Stomach (tissue), 9 donors: ENCODE results near the gene TUBB6. TPM values are rescaled to one million over a fixed set of nuclear protein-coding genes. Genes with fewer than 3 reads are reported as not detected.
A peak's percentile ranks its signal among the peaks of the same experiment; 100 is the strongest.

Source experiments
- DNase-seq, 2 donors: peaks; one replicate each; pipeline versions ENCODE4 v3.0.0 to v3.0.0-alpha.2; 2013 to 2019
- H3K27ac ChIP-seq, 5 donors: fragments of 200-600 bp in 4 of 5; sonication (generic) in 4 of 5; one replicate each; pipeline ENCODE4 v1.5.1; 2013 to 2019; ENCODE audit warnings: mild to moderate bottlenecking in 1 of 5, moderate library complexity in 1 of 5
- H3K27me3 ChIP-seq, 3 donors: fragments of 200-600 bp; sonication (generic); one replicate each; pipeline ENCODE4 v1.5.1; 2017 to 2019; ENCODE audit warnings: mixed run types in 1 of 3
- H3K36me3 ChIP-seq, 4 donors: fragments of 200-600 bp; sonication (generic); 1 replicate in 3 of 4; 2 replicates in 1 of 4; pipeline ENCODE4 v1.5.1; 2016 to 2019
- H3K4me1 ChIP-seq, 4 donors: fragments of 200-600 bp; sonication (generic); one replicate each; pipeline ENCODE4 v1.5.1; 2016 to 2019
- H3K4me3 ChIP-seq, 4 donors: fragments of 200-600 bp; sonication (generic) in 3 of 4; one replicate each; pipeline ENCODE4 v1.5.1; 2016 to 2019; ENCODE audit warnings: mild to moderate bottlenecking in 1 of 4
- H3K9me3 ChIP-seq, 4 donors: fragments of 200-600 bp; sonication (generic); one replicate each; pipeline ENCODE4 v1.5.1; 2016 to 2019
- CTCF ChIP-seq, 7 experiments: fragments of 450-650 bp in 4 of 7; fragments of 200-600 bp in 3 of 7; sonication (generic) in 3 of 7; IDR thresholded peaks; one replicate each; pipeline ENCODE4 v1.5.1; 2016 to 2019; ENCODE audit warnings: antibody characterized with exemption in 7 of 7, control low read depth in 2 of 7, mild to moderate bottlenecking in 1 of 7
- EP300 ChIP-seq: sonication (generic); formaldehyde crosslinking; IDR thresholded peaks from one replicate; pipeline ENCODE4 v1.6.1; 2017; ENCODE audit warnings: antibody characterized with exemption
- POLR2A ChIP-seq, 4 donors: fragments of 450-650 bp; IDR thresholded peaks; one replicate each; pipeline ENCODE4 v1.6.1; 2016; ENCODE audit warnings: antibody characterized with exemption in 4 of 4, control low read depth in 2 of 4, mild to moderate bottlenecking in 1 of 4, moderate library complexity in 1 of 4
- POLR2AphosphoS5 ChIP-seq, 3 donors: sonication (generic); formaldehyde crosslinking; IDR thresholded peaks; one replicate each; pipeline ENCODE4 v1.6.1; 2016; ENCODE audit warnings: antibody characterized with exemption in 3 of 3
- WGBS, 5 donors: extraction: QIAGEN DNeasy Blood & Tissue Kit in 3 of 5; methylation state at CpG; one replicate each; pipeline versions ENCODE4 v1.1.5 to v1.1.7; 2013 to 2018; 5-methylcytosine and 5-hydroxymethylcytosine counted together
- intact Hi-C: fragments of 100-400 bp; cut with DNase I; formaldehyde crosslinking; loops from one replicate; pipeline ENCODE4 v1.15.1; 2023; ENCODE audit warnings: low total_unique reads
- polyA plus RNA-seq, 3 donors: library from polyadenylated mRNA; stranded (reverse); fragments of 200-250 nt; gene quantifications; one replicate each; pipeline ENCODE4 v1.2.3, GENCODE V29; 2013
- total RNA-seq, 5 donors: library from RNA; depleted of rRNA; stranded (reverse); fragments of >200 nt; gene quantifications; one replicate each; pipeline versions ENCODE4 v1.1.0 to v1.2.3, GENCODE V29; 2014 to 2016
- donor health status: healthy with polysubstance abuse.
- donor health status: Bipolar disorder and iron deficiency.
- donor health status: healthy.

Gene TUBB6
- total and polyA plus RNA-seq, 8 donors: 66.6 to 333 (median 174) TPM

DNA sequence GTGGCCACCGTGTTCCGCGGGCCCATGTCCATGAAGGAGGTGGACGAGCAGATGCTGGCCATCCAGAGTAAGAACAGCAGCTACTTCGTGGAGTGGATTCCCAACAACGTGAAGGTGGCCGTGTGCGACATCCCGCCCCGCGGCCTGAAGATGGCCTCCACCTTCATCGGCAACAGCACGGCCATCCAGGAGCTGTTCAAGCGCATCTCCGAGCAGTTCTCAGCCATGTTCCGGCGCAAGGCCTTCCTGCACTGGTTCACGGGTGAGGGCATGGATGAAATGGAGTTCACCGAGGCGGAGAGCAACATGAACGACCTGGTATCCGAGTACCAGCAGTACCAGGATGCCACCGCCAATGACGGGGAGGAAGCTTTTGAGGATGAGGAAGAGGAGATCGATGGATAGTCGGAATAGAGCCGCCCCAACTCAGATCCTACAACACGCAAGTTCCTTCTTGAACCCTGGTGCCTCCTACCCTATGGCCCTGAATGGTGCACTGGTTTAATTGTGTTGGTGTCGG is 17.7 kb downstream of the TUBB6 start:
- H3K4me1 ChIP-seq: peaks cover 0 to 19% (median 15%) of the 10 kb centered on the region in 4 donors
- peaks cover 19 to 96% (median 89%) of the 10 kb centered on the region in 4 donors for H3K36me3 ChIP-seq
- WGBS, 5 donors: 96 to 99% (median 98%) methylated on average over 17 to 29 of the region's 29 CpGs
- H3K9me3 ChIP-seq: no peaks in the 10 kb centered on the region
- intact Hi-C loops: no loop called here
- peak overlapping the region in 2 of 5 donors; percentile 13 to 22 for H3K27ac ChIP-seq
- H3K4me3 ChIP-seq: no peak overlapping the region
- TF ChIP-seq POLR2A (IDR thresholded peaks at IDR 0.05) (no peak), POLR2AphosphoS5 (IDR thresholded peaks at IDR 0.05) (no peak), EP300 (no peak), CTCF (IDR thresholded peaks at IDR 0.05) (no peak)
- H3K27me3 ChIP-seq: no peaks in the 10 kb centered on the region
- no peak for DNase-seq

- peaks cover 0 to 14% (median 11%) of the 10 kb centered on the region in 4 donors for H3K4me1 ChIP-seq
- intact Hi-C loops: no loop called here
- WGBS, 5 donors: 60 to 77% (median 65%) methylated on average over 6 to 12 of the region's 12 CpGs
- DNase-seq: no peak
- no peak overlapping the region for H3K4me3 ChIP-seq
- no peaks in the 10 kb centered on the region for H3K27me3 ChIP-seq
- TF ChIP-seq CTCF (IDR thresholded peaks at IDR 0.05): no peak
- H3K9me3 ChIP-seq: no peaks in the 10 kb centered on the region
- H3K36me3 ChIP-seq: peaks cover 19 to 92% (median 86%) of the 10 kb centered on the region in 4 donors
- H3K27ac ChIP-seq: no peak overlapping the region
Measured at GRCh38 chr18:12326711-12327460, 18.8 kb downstream of the TUBB6 start.

DNA sequence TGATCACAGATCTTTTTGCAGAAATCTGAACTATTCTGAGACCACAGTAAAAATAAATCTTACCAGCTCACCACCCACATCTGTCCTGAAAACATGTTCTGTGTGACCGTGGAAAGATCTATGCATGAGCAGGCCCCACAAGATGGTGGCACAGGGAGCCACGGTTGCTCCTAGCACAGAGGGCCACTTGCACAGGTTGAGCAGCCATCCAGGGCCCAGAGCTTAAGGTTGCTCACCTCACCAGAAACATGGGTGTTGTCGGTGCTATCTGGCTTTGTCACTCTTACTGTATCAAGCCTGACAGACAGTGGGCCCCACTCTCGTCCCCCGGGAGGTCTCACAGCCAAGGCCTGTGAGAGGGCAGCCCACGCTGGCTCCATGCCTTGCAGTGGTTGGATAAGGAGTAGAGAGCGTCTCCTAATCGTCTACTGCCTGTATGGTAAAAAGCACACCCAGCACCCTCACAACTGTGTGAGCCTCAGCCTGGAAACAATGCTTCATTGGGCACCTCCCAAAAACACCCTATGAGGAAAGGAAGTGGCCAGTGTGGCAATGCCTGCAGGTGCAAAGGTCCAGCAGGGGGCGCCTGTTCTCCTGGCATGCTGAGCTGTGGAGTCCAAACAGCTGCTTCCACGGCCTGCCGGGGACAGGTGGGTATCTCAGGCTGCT is 19.6 kb downstream of the TUBB6 start:
- peak in 1 of 3 donors; percentile 33 for TF ChIP-seq POLR2AphosphoS5 (IDR thresholded peaks at IDR 0.05)
- no peak for TF ChIP-seq EP300
- no peak for TF ChIP-seq POLR2A (IDR thresholded peaks at IDR 0.05)
- TF ChIP-seq CTCF (IDR thresholded peaks at IDR 0.05): peak in 5 of 7 experiments; percentile 50 to 80 (median 66)
- H3K27ac ChIP-seq: peak overlapping the region in 2 of 5 donors; percentile 30 to 36
- H3K4me3 ChIP-seq: no peak overlapping the region
- 60 to 65% (median 61%) methylated on average over 10 to 11 of the region's 11 CpGs for WGBS, 5 donors
- intact Hi-C loops: no loop called here
- peaks cover 0 to 14% (median 11%) of the 10 kb centered on the region in 4 donors for H3K4me1 ChIP-seq
- peaks cover 19 to 88% (median 83%) of the 10 kb centered on the region in 4 donors for H3K36me3 ChIP-seq
- DNase-seq: peak; percentile 78 to 83
- H3K27me3 ChIP-seq: no peaks in the 10 kb centered on the region
- H3K9me3 ChIP-seq: no peaks in the 10 kb centered on the region

DNA sequence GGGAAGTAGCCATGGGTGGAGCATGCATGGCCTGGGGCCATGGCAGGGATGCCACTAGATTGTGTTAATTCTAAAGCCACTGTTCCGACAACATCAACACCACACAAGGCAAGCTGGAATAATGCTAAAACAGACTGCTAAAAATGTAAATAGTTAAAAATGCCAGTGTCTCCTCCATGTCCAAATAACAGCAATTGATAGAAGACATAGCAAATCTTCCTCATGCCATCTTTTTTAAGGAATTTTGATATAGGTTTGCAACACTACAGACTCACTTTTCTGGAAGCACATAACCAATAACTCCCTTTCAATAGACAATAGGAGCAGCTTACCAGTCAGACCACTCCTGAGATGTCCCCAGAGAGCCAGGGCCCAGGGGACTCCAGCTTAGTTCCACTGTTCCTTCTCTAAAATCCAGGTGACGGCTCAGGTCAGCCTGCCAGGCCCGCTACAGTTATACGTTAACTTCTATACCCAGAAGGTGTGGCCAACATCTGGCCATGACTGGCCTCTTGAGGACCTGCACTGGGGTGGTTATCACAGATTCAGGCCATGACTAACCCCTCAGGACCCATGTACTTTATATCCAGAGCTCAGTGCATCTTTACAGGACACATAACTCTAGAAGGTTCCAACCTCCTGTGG is 20.3 kb downstream of the TUBB6 start:
- intact Hi-C loops: no loop called here
- WGBS, 5 donors: 88 to 100% (median 96%) methylated on average over 4 of the region's 4 CpGs
- H3K36me3 ChIP-seq: peaks cover 19 to 84% (median 81%) of the 10 kb centered on the region in 4 donors

More for the DNA sequence above, 20.3 kb downstream of the TUBB6 start:
- H3K9me3 ChIP-seq: no peaks in the 10 kb centered on the region
- no peak for DNase-seq
- no peaks in the 10 kb centered on the region for H3K27me3 ChIP-seq
- TF ChIP-seq EP300 (no peak), POLR2A (IDR thresholded peaks at IDR 0.05) (no peak), CTCF (IDR thresholded peaks at IDR 0.05) (no peak), POLR2AphosphoS5 (IDR thresholded peaks at IDR 0.05) (no peak)
- H3K27ac ChIP-seq: peak overlapping the region in 1 of 5 donors; percentile 36
- H3K4me3 ChIP-seq: no peak overlapping the region
- peaks cover 0 to 14% (median 11%) of the 10 kb centered on the region in 4 donors for H3K4me1 ChIP-seq
